Naive B cell (primary cell): Measurements from ENCODE around the gene RBM44. TPM values are rescaled to one million over a fixed set of nuclear protein-coding genes. Genes with fewer than 3 reads are reported as not detected.
"Not testable (repeated sequence)": the region's sequence is repeated elsewhere in the genome, so short reads cannot be mapped to it uniquely, and the experiment has no call there.

Experiments used
- ATAC-seq, 2 donors: fragments of 150-1000 bp; cut with Tn5 transposase; 2 replicates each; pipeline ENCODE4 v1.10.0; 2021; ENCODE audit warnings: low read depth in 2 of 2, mild to moderate bottlenecking in 2 of 2, moderate library complexity in 2 of 2
- DNase-seq: peaks from one replicate; pipeline ENCODE4 v3.0.0; 2022
- H3K27ac Mint-ChIP-seq, 6 donors: one replicate each; pipeline ENCODE4 v1.8.0; 2020 to 2022; ENCODE audit warnings: mild to moderate bottlenecking in 6 of 6, mixed read lengths in 6 of 6, moderate library complexity in 5 of 6, inconsistent platforms in 2 of 6
- H3K27me3 Mint-ChIP-seq, 3 donors: one replicate each; pipeline ENCODE4 v1.8.0; 2021 to 2022; ENCODE audit warnings: mixed read lengths in 3 of 3, mild to moderate bottlenecking in 1 of 3
- H3K36me3 Mint-ChIP-seq, 2 donors: one replicate each; pipeline ENCODE4 v1.8.0; 2020 to 2022; ENCODE audit warnings: mixed read lengths in 2 of 2, inconsistent platforms in 1 of 2, mild to moderate bottlenecking in 1 of 2
- H3K4me1 Mint-ChIP-seq, 3 donors: one replicate each; pipeline ENCODE4 v1.8.0; 2020 to 2022; ENCODE audit warnings: mixed read lengths in 3 of 3, inconsistent platforms in 1 of 3, mild to moderate bottlenecking in 1 of 3, moderate library complexity in 1 of 3
- H3K4me3 Mint-ChIP-seq, 8 donors: one replicate each; pipeline ENCODE4 v1.8.0; 2020 to 2022; ENCODE audit warnings: mild to moderate bottlenecking in 8 of 8, mixed read lengths in 8 of 8, moderate library complexity in 8 of 8, inconsistent platforms in 2 of 8
- H3K9me3 Mint-ChIP-seq, 7 donors: one replicate each; pipeline ENCODE4 v1.8.0; 2020 to 2022; ENCODE audit warnings: mixed read lengths in 7 of 7, mild to moderate bottlenecking in 5 of 7, inconsistent platforms in 2 of 7, moderate library complexity in 1 of 7
- polyA plus RNA-seq, 6 donors: library from polyadenylated mRNA; unstranded; fragments of 300-500 nt; fragmentation: Illumina TruSeq; gene quantifications; one replicate each; pipeline ENCODE4 v1.2.3, GENCODE V29; 2021; ENCODE audit warnings: low read depth in 6 of 6

Gene RBM44
- polyA plus RNA-seq, 6 donors from 2014 or later: 0.17 to 0.24 TPM; not detected in 4

GRCh38 chr2:237864444-237864931 lies 65.9 kb downstream of the RBM44 start:
- no peaks in the 10 kb centered on the region for H3K36me3 Mint-ChIP-seq
- peaks cover 28 to 65% (median 49%) of the 10 kb centered on the region in 3 donors for H3K27me3 Mint-ChIP-seq
- ATAC-seq (no peak), DNase-seq (no peak)
- no peak overlapping the region for H3K4me3 Mint-ChIP-seq
- no peak overlapping the region for H3K27ac Mint-ChIP-seq
- H3K4me1 Mint-ChIP-seq: peaks cover 6 to 12% (median 7%) of the 10 kb centered on the region in 3 donors
- no peaks in the 10 kb centered on the region for H3K9me3 Mint-ChIP-seq

GRCh38 chr2:237864940-237865622 lies 66.5 kb downstream of the RBM44 start:
- Mint-ChIP-seq H3K9me3 (no peaks in the 10 kb centered on the region), H3K36me3 (no peaks in the 10 kb centered on the region), H3K4me3 (no peak overlapping the region), H3K27me3 (peaks cover 27 to 68% (median 50%) of the 10 kb centered on the region in 3 donors), H3K4me1 (peaks cover 6 to 12% (median 7%) of the 10 kb centered on the region in 3 donors), H3K27ac (peak overlapping the region in 1 of 6 donors; percentile 54)
- DNase-seq: no peak
- no peak for ATAC-seq

- Mint-ChIP-seq H3K27ac (peak overlapping the region in 1 of 6 donors; percentile 17), H3K27me3 (peaks cover 22 to 68% (median 50%) of the 10 kb centered on the region in 3 donors), H3K4me3 (peak overlapping the region in 1 of 8 donors; percentile 30), H3K4me1 (peaks cover 6 to 9% (median 7%) of the 10 kb centered on the region in 3 donors), H3K36me3 (no peaks in the 10 kb centered on the region), H3K9me3 (no peaks in the 10 kb centered on the region)
- ATAC-seq (no peak), DNase-seq (no peak)
These were observed 67.1 kb downstream of the RBM44 start for GRCh38 chr2:237865623-237866041.

GRCh38 chr2:237866101-237866621 lies 67.6 kb downstream of the RBM44 start:
- H3K4me1 Mint-ChIP-seq: peaks cover 6 to 9% (median 7%) of the 10 kb centered on the region in 3 donors
- peaks cover 17 to 72% (median 53%) of the 10 kb centered on the region in 3 donors for H3K27me3 Mint-ChIP-seq
- no peaks in the 10 kb centered on the region for H3K36me3 Mint-ChIP-seq
- no peak overlapping the region for H3K27ac Mint-ChIP-seq
- DNase-seq: no peak
- no peak overlapping the region for H3K4me3 Mint-ChIP-seq
- no peak for ATAC-seq
- no peaks in the 10 kb centered on the region for H3K9me3 Mint-ChIP-seq

GRCh38 chr2:237867465-237867864 lies 68.9 kb downstream of the RBM44 start:
- peaks cover 14 to 77% (median 57%) of the 10 kb centered on the region in 3 donors for H3K27me3 Mint-ChIP-seq
- DNase-seq: no peak
- no peak overlapping the region for H3K27ac Mint-ChIP-seq
- H3K4me1 Mint-ChIP-seq: peaks cover 6 to 9% (median 7%) of the 10 kb centered on the region in 3 donors
- H3K4me3 Mint-ChIP-seq: no peak overlapping the region
- no peak for ATAC-seq
- no peaks in the 10 kb centered on the region for H3K36me3 Mint-ChIP-seq
- no peaks in the 10 kb centered on the region for H3K9me3 Mint-ChIP-seq

GRCh38 chr2:237868074-237868473 lies 69.5 kb downstream of the RBM44 start:
- H3K36me3 Mint-ChIP-seq, H3K4me1 Mint-ChIP-seq, H3K4me3 Mint-ChIP-seq, H3K27ac Mint-ChIP-seq, DNase-seq, H3K9me3 Mint-ChIP-seq, ATAC-seq: not testable (repeated sequence)
- H3K27me3 Mint-ChIP-seq: peaks cover 14 to 71% (median 52%) of the 10 kb centered on the region in 3 donors

- ATAC-seq (no peak), DNase-seq (no peak)
- no peak overlapping the region for H3K4me3 Mint-ChIP-seq
- peaks cover 19 to 68% (median 54%) of the 10 kb centered on the region in 3 donors for H3K27me3 Mint-ChIP-seq
- H3K4me1 Mint-ChIP-seq: peaks cover 6 to 11% (median 7%) of the 10 kb centered on the region in 3 donors
- no peaks in the 10 kb centered on the region for H3K9me3 Mint-ChIP-seq
- H3K27ac Mint-ChIP-seq: peak overlapping the region in 4 of 6 donors; percentile 1 to 74 (median 36)
- no peaks in the 10 kb centered on the region for H3K36me3 Mint-ChIP-seq
These were observed 70.2 kb downstream of the RBM44 start for GRCh38 chr2:237868631-237869342.

- no peaks in the 10 kb centered on the region for H3K36me3 Mint-ChIP-seq
- peak overlapping the region in 1 of 8 donors; percentile 42 for H3K4me3 Mint-ChIP-seq
- peaks cover 7 to 12% (median 7%) of the 10 kb centered on the region in 3 donors for H3K4me1 Mint-ChIP-seq
- DNase-seq (no peak), ATAC-seq (no peak)
- H3K27me3 Mint-ChIP-seq: peaks cover 20 to 66% (median 58%) of the 10 kb centered on the region in 3 donors
- H3K27ac Mint-ChIP-seq: peak overlapping the region in 1 of 6 donors; percentile 16
- no peaks in the 10 kb centered on the region for H3K9me3 Mint-ChIP-seq
These were observed 70.9 kb downstream of the RBM44 start for GRCh38 chr2:237869343-237870102.

- no peaks in the 10 kb centered on the region for H3K36me3 Mint-ChIP-seq
- H3K4me1 Mint-ChIP-seq: peaks cover 7 to 12% (median 9%) of the 10 kb centered on the region in 3 donors
- peaks cover 20 to 65% (median 57%) of the 10 kb centered on the region in 3 donors for H3K27me3 Mint-ChIP-seq
- no peak for DNase-seq
- no peak overlapping the region for H3K27ac Mint-ChIP-seq
- H3K4me3 Mint-ChIP-seq: no peak overlapping the region
- no peak for ATAC-seq
- H3K9me3 Mint-ChIP-seq: no peaks in the 10 kb centered on the region
These were observed 71.5 kb downstream of the RBM44 start for GRCh38 chr2:237870126-237870525.

- DNase-seq: no peak
These were observed 72.4 kb downstream of the RBM44 start for GRCh38 chr2:237870754-237871651.

GRCh38 chr2:237872178-237872887 lies 73.8 kb downstream of the RBM44 start:
- H3K4me3 Mint-ChIP-seq: no peak overlapping the region
- H3K27me3 Mint-ChIP-seq: peaks cover 16 to 55% (median 49%) of the 10 kb centered on the region in 3 donors
- H3K9me3 Mint-ChIP-seq: no peaks in the 10 kb centered on the region
- no peak for DNase-seq
- H3K27ac Mint-ChIP-seq: no peak overlapping the region
- ATAC-seq: no peak
- no peaks in the 10 kb centered on the region for H3K36me3 Mint-ChIP-seq
- H3K4me1 Mint-ChIP-seq: peaks cover 7 to 12% (median 9%) of the 10 kb centered on the region in 3 donors

More at GRCh38 chr2:237870754-237871651, 72.4 kb downstream of the RBM44 start:
- H3K4me3 Mint-ChIP-seq: no peak overlapping the region
- H3K36me3 Mint-ChIP-seq: no peaks in the 10 kb centered on the region
- H3K27me3 Mint-ChIP-seq: peaks cover 16 to 65% (median 49%) of the 10 kb centered on the region in 3 donors
- no peaks in the 10 kb centered on the region for H3K9me3 Mint-ChIP-seq
- no peak for ATAC-seq
- H3K4me1 Mint-ChIP-seq: peaks cover 7 to 12% (median 9%) of the 10 kb centered on the region in 3 donors
- H3K27ac Mint-ChIP-seq: peak overlapping the region in 2 of 6 donors; percentile 62 to 75
